ENCODE data around the gene PAPLN.

Gene PAPLN

DNA sequence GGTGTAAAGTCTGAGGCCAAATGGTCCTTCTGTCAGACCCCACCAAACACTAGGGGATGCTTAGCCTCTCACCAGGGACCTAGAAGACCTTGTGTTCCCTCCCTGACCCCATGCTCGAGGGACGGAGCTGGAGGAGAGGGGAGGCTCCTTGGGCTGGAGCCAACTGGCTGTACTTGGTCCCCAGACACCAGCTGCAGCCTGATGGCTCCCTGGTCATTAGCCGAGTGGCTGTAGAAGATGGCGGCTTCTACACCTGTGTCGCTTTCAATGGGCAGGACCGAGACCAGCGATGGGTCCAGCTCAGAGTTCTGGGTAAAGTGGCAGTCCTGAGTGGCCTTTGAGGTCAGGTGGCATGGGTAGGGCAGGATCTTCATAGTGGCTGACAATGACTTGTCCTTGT lies 29.0 kb downstream of the PAPLN start:
- TF ChIP-seq, protein P1, sequence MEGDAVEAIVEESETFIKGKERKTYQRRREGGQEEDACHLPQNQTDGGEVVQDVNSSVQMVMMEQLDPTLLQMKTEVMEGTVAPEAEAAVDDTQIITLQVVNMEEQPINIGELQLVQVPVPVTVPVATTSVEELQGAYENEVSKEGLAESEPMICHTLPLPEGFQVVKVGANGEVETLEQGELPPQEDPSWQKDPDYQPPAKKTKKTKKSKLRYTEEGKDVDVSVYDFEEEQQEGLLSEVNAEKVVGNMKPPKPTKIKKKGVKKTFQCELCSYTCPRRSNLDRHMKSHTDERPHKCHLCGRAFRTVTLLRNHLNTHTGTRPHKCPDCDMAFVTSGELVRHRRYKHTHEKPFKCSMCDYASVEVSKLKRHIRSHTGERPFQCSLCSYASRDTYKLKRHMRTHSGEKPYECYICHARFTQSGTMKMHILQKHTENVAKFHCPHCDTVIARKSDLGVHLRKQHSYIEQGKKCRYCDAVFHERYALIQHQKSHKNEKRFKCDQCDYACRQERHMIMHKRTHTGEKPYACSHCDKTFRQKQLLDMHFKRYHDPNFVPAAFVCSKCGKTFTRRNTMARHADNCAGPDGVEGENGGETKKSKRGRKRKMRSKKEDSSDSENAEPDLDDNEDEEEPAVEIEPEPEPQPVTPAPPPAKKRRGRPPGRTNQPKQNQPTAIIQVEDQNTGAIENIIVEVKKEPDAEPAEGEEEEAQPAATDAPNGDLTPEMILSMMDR (conservative IDR thresholded peaks at IDR 0.05; ENCODE audit: low read depth, low read length), result no peak
- no peak for DNase-seq (ENCODE audit: low read depth)

GRCh38 chr14:73267474-73267873 lies 30.2 kb downstream of the PAPLN start:
- no peak for DNase-seq (ENCODE audit: low read depth)
- TF ChIP-seq, protein P1 (conservative IDR thresholded peaks at IDR 0.05; ENCODE audit: low read depth, low read length), result no peak
- no peak overlapping the region for H3K4me3 ChIP-seq (ENCODE audit: low read depth, low read length)

More for the DNA sequence above, 29.0 kb downstream of the PAPLN start:
- H3K4me3 ChIP-seq (ENCODE audit: low read depth, low read length), result no peak overlapping the region

GRCh38 chr14:73269729-73270531 lies 32.6 kb downstream of the PAPLN start:
- peak; percentile 54 for DNase-seq (ENCODE audit: low read depth)
- TF ChIP-seq, protein P1 (conservative IDR thresholded peaks at IDR 0.05; ENCODE audit: low read depth, low read length), result no peak
- H3K4me3 ChIP-seq (ENCODE audit: low read depth, low read length), result no peak overlapping the region

DNA sequence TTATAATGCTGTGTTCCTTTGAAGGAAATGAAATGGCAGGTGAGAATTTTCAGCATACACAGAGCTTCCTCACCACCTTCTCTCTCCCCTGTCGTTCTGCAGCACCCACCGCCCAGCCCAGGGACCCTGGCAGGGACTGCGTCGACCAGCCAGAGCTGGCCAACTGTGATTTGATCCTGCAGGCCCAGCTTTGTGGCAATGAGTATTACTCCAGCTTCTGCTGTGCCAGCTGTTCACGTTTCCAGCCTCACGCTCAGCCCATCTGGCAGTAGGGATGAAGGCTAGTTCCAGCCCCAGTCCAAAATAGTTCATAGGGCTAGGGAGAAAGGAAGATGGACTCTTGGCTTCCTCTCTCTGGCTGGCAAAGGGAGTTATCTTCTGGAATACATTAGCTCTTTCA lies 35.1 kb downstream of the PAPLN start:
- no peak overlapping the region for H3K4me3 ChIP-seq (ENCODE audit: low read depth, low read length)
- DNase-seq (ENCODE audit: low read depth), result no peak
- TF ChIP-seq, protein P1 (conservative IDR thresholded peaks at IDR 0.05; ENCODE audit: low read depth, low read length), result no peak

GRCh38 chr14:73273799-73274198 lies 36.5 kb downstream of the PAPLN start:
- no peak overlapping the region for H3K4me3 ChIP-seq (ENCODE audit: low read depth, low read length)
- TF ChIP-seq, protein P1 (conservative IDR thresholded peaks at IDR 0.05; ENCODE audit: low read depth, low read length), result no peak
- DNase-seq (ENCODE audit: low read depth), result no peak

GRCh38 chr14:73276836-73277235 lies 39.5 kb downstream of the PAPLN start:
- H3K4me3 ChIP-seq (ENCODE audit: low read depth, low read length), result no peak overlapping the region
- DNase-seq (ENCODE audit: low read depth), result no peak
- TF ChIP-seq, protein P1 (conservative IDR thresholded peaks at IDR 0.05; ENCODE audit: low read depth, low read length), result no peak

GRCh38 chr14:73277376-73277775 lies 40.1 kb downstream of the PAPLN start:
- DNase-seq (ENCODE audit: low read depth), result no peak
- H3K4me3 ChIP-seq (ENCODE audit: low read depth, low read length), result no peak overlapping the region
- TF ChIP-seq, protein P1 (conservative IDR thresholded peaks at IDR 0.05; ENCODE audit: low read depth, low read length), result no peak
